SH-SY5Y (cell line): ENCODE measurements around the gene ZNF598.

Experiments used
- GATA2 ChIP-seq: IDR thresholded peaks from 2 replicates; pipeline ENCODE4 v1.6.1; 2011; ENCODE audit warnings: mild to moderate bottlenecking, low read depth, low read length
- GATA3 ChIP-seq: IDR thresholded peaks from 2 replicates; pipeline ENCODE4 v1.6.1; 2011; ENCODE audit warnings: low read depth, mild to moderate bottlenecking, low read length, moderate library complexity

DNA sequence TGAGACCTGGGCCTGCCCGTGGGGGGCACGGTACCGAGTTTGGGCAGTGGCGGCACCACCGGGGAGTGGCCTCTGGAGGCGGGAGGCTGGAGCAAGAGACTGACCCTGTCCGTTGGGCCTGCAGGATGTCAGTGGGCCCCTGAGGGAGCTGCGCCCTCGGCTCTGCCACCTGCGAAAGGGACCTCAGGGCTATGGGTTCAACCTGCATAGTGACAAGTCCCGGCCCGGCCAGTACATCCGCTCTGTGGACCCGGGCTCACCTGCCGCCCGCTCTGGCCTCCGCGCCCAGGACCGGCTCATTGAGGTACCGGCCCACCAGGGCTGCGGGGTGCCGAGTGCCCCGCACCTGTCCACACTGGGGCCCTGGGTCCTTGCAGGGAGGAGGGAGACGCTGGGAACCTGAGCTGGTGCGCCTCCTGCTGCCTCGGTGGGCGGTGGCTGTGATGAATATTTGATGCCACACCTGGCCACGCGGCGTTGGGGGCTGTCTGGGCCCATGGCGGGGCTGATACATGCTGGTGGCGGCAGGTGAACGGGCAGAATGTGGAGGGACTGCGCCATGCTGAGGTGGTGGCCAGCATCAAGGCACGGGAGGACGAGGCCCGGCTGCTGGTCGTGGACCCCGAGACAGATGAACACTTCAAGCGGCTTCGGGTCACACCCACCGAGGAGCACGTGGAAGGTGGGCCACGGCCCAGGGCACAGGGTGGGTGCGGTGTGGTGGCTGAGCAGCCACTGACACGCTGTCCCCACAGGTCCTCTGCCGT lies 26.8 kb upstream of the ZNF598 start:
- TF ChIP-seq GATA2 (no peak), GATA3 (no peak)
